Right renal pelvis (tissue), 4 donors: Measurements from ENCODE around the gene MEGF11. TPM values are rescaled to one million over a fixed set of nuclear protein-coding genes. Genes with fewer than 3 reads are reported as not detected.

ENCODE experiments used
- DNase-seq, 4 donors: peaks; one replicate each; pipeline ENCODE4 v3.0.0-alpha.2; 2013; ENCODE audit warnings: low read depth in 4 of 4, low spot score in 3 of 4, missing footprints in 1 of 4
- polyA plus RNA-seq, 4 donors: library from polyadenylated mRNA; unstranded; fragments of 120-200 nt; gene quantifications; one replicate each; pipeline ENCODE4 v1.2.1, GENCODE V29; 2013; ENCODE audit not compliant: insufficient read length in 4 of 4

Gene MEGF11
- polyA plus RNA-seq, 4 donors, result 2.2 to 3.8 (median 2.6) TPM

DNA sequence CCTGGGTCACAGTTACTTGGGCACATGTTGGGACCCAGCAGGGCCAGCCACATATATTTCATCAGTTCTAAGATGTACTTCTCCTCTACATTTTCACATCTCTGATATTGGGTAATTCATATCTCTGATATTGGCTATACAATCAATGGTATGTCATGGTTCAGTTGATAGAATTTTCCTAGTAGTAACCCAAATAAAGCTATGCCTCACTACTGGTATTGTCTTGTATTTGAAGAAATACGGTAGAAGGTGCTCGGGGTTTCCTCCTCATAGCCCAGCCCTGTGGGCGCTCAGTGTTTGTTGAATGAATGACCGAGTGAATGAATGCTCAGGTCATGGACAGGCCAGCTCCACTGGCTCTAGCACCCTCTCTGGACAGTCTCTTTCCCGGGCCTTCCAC is 290.2 kb downstream of the MEGF11 start:
- DNase-seq, result no peak

DNA sequence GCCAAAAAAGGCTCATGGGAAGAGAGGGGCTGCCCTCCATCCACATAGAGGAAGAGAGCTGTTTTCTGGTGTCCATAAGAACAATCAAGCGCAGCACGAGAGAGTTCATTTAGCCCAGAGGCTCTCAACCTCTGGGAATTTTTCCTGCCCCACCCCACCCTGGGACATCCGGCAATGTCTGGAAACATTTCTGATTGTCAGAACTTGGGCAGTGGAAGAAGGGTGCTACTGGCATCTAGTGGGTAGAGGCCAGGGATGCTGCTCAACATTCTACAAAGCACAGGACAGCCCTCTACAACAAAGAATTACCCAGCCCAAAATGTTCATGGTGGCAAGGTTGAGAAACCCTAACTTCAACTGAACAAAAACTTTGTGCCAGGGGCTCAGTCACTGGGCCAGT is 291.4 kb downstream of the MEGF11 start:
- no peak for DNase-seq

DNA sequence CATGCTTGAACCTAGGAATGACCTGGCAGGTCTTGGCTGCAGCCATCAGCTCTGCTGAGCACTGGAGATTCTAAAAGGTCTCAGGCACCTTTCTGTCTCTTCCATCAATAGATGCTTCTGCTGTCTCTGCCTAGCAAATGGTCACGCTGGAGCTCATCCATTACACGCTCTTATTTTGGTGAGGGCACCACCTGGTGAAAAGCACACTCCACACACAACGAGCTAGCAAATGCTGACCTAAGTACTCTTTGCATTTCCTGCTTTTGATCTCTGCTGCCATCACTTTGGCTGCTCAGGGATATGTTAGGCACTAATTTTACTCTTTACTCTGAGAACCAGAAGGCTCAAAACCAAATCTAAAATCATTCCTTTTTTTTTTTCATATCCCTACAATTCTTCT is 293.0 kb downstream of the MEGF11 start:
- no peak for DNase-seq

DNA sequence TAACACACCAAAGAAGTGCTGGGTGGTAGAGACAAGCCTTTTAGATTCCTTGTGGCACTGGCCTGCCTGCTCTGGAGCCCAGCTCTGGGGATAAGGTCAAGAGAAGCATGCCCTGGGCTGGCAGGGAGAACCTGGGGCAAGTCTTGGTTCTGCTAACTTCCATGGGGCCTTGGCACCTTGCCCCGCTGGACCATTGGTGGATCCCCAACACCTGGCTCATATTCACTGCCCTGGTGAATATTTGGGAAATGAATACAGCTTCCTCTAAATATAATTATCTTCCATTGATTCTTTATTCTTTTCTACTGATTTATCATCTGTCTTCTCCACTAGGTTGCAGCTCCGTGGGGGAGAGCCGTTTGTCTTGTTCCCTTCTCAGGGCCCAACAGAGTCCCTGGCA is 294.7 kb downstream of the MEGF11 start:
- DNase-seq, result no peak

DNA sequence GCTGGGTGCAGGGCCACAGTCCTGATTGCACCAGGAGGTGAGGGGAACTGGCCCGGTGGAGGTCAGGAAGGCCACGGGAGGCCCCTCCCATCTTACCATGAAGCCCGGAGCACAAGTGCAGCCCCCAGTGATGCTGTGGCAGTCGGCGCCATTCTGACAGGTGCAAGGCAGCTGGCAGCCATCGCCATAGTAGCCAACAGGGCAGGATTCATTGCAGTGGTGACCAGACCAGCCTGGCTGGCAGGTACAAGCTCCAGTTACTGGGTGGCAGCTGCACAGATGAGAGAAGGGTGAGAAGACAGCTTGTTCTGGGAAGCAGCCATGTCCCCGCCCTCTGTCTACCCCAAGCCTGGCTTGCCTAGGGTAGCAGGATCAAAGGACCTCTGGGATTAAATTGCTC is 296.1 kb downstream of the MEGF11 start:
- DNase-seq, result no peak

DNA sequence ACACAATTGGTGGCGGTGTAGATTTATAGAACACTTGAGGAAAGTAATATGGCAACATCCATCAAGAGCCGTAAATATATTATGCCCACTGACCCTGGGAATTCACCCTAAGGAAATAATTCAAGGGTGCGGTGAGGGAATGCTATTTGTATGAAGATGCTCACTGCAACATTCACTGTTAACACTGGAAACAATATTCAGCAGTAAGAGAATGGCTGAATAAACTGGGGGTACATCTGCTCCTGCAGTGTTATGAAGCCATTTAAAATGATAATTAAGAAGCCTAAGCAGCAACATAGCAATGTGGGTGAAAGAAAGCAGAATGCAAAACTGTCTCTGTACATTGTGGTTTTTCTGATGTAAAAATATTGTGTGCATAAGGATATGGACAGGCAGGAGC is 296.7 kb downstream of the MEGF11 start:
- DNase-seq, result no peak

DNA sequence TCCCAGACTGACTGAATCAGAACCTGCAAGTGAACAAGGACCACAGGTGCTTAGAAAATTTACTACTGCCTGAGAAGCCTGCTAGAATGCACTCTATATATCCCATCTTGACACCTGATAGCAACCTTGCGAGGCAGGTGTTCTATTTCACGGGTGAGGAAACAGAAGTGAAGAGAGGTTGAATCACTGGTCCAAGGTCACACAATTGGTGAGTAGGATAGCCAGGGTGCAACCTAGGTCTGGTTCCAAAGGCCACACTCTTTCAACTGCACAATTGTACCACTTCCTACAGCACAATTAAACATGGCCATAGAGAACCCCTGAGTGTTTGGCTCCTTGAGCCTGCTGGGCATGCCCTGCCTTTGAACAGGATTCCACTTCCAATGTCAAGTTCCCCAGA is 297.2 kb downstream of the MEGF11 start:
- DNase-seq, result no peak

DNA sequence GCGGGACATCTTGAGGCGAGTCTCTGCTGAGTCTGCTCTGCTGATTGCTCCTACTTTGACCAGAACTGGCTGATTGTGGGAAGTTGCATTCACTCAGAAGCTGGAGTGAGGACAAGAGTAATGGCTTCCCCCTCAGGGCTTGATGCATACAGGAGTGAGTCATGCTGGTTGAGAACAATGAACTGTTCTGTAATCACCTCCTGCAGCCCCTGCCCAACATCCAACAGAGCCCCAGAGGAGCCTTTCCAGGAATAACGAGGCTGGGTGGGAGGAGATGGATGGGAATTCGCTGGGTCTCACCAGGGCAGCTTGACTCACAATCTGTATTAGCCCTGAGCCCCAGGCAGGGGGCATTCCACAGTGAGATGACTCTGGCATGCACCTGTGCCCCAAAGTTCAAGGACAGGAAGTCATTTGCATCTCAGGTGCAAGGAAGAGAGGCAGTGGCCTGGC is 299.2 kb downstream of the MEGF11 start:
- DNase-seq, result no peak

DNA sequence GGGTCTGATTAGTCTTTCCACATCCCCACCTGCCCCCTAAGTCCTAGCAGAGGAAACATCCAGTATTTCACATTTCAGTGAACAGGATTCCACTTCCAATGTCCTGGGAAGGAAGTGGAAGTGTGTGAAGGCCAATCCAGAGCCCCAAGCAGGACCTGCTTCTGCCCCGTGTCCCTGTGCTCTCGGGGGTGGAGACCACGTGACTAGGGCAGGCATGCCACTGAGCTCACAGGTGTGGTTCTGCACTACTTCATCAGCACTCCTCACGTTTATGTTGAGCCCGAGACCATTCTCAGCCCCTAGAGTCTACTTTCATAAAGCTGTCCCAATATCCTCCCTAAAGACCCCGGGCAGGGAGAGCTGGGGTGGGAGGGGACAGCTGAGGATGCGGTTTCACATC is 299.9 kb downstream of the MEGF11 start:
- no peak for DNase-seq

DNA sequence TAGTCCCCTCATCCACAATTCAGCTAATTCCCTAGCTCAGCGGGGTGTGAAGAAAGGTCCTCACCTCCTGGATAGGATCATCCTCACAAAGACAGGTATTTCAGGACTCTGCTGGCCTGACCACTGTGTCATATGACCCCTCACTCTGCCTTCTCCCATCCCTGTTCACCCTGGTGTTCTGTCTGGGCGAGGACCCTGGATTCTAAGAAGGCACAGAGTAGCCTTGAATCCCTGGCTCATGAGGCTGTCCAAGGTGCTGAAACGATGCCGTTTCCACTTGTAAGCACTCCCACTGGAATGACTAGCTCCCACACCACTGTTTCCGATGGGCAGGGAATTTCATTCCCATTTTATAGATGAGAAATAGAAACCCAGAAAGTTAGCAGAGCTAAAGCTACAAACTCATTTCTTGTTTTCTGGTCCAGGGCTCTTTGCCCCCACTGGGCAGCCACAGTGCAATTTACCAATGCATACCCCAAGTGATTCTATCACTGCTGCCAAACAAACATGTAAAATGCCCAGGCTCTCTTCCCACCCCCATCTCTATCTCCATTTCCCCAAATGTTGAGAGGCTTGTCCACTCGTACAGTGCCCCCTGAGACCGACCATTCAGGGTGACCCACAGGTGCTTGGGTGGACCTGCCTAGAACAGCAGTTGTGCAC is 301.0 kb downstream of the MEGF11 start:
- peak; percentile 48 to 71 (median 54) for DNase-seq

DNA sequence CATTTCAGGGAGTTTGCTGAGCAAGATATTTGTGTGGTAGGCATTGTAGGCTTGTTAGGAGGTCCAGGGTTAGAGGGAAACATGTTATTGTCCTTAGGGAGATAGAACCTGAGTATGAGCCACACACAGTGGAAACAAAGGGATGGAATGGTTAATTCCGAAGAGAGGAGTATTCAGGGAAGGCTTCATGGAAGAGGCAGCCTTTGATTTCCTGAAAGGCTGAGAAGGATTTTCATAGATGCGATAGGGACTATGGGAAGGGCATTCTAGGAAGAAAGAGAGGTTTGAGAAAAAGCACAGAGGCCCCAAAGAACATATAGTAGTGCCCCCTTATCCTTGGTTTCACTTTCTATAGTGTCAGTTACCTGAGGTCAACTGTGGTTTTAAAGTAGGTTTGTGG is 302.5 kb downstream of the MEGF11 start:
- no peak for DNase-seq

DNA sequence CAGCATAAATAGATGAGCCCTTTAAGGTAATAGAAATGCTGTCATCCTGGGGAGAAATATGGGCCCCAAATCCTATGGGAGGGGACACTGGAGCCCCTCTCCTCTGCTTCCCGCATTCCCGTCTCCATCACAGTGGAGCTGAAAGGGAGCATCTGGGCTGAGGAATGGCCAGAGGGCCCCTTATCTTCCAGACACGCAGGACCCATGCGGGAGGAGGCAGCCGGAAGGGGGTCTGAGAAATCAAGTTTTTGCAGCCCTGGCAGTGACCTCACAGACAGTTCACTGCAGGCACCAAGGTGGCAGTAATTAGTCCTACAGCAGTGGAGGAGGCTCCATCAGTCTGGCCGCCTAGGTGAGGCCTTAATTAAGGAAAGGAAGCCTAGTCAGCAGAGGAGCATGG is 304.1 kb downstream of the MEGF11 start:
- DNase-seq, result no peak

DNA sequence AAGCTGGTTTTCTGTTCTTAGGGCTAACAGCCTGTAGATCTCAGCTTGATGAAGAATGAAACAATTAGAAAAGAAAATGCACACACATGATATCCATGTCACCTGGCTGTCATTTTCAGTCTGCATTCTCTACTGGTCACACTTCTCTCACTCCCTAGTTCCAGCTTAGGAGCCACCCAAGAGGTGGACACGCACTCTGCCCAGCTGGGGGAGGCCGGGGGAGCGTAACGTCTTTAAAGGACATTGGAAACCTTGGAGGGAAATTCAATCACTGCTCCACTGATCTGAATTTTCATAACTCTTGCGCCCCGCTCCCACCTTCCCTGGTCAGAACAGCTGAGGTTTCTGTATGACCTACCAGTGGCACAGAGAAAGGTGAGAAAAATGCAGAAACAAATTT is 304.5 kb downstream of the MEGF11 start:
- no peak for DNase-seq

DNA sequence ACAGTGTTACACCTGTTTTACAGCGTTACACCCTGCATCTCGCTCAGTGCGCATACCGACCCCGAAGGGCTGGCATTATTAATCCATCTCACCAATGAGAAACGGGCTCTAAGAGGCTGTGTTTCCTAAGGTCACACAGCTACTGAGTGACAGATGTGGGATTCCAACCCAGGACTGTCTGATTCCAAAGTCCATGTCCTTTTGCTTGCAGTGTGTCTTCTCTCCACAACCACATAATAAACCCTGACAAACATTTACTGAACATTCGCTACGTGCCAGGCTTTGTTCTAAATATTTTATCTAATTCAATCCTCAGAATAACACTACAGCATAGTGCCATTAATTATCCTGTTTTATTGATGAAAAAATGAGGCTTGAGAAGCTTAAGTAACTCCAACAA is 305.2 kb downstream of the MEGF11 start:
- DNase-seq, result no peak

DNA sequence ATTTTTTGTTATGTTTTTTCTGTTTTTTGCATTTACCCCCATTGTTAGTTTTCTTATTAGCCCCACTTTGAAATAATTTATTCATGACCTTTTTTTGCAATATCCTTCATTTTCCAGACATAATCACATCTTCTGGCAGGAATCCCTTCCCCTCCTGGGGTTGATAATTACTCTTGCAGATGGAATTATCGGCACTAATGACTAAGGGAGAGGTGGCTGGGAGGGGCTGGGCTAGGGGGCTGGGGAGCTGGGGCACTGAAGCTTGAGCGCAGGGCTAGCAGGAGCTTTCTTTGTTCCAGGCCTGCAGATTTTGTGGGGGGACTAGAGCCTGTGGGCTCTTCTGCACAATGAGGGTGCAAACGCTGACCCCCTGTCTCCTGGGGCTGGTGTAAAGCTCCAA is 306.5 kb downstream of the MEGF11 start:
- DNase-seq, result no peak

DNA sequence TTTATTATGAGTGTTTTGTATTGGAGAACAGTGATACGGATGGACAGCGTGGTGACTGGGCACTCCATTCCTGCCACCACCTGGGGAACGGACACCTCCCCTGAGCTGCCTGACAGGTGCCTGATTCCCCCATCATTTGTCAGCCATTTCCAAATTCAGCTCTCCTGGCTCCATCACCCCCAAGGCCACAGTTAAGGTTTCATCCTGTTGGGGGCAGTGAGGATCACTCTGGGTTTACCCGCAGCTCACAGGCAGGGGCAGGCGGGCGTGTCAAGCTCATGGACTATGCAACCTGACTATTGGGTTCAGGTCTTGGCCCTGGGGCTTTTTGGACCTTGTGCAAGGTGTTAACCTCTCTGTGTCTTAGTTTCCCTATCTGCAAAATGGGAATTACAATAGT is 307.9 kb downstream of the MEGF11 start:
- DNase-seq, result no peak

DNA sequence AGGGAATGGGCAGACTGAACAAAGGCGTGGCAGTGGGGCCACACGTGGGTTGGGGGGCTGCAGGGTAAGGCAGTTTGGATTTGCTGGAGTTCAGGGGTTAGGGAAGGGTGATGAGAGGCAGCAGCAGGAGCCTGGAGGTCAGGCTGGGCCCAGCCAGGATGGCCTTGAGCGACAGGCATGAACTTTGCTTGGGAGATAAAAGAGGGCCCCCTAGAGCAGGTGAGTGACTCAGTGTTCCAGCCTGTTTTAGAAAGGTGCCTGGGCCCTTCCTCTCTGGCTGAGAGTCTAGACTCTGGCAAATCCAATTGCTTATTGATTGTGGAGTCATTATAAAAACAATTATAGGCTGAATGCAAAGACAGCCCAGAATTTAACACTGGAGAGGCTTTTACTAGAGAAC is 309.1 kb downstream of the MEGF11 start:
- no peak for DNase-seq

DNA sequence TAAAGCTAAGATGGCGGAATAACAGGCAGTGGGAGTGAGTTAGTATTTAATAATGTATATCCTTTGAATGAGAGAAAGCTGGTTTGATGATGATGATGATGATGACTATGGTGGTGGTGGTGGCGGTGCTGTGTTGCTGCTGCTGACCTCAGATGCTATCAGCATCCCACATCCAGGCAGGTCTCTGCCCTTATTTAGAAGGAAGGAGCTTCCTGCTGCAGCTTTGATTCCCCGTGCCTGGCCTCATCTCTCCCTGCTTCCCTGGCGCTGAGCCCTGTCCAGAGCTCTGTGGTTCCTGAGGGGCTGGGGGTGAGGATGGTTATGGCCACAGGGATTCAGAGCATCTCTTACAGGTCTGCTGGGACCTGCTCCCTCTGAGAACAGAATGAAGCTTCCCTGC is 311.1 kb downstream of the MEGF11 start:
- no peak for DNase-seq

DNA sequence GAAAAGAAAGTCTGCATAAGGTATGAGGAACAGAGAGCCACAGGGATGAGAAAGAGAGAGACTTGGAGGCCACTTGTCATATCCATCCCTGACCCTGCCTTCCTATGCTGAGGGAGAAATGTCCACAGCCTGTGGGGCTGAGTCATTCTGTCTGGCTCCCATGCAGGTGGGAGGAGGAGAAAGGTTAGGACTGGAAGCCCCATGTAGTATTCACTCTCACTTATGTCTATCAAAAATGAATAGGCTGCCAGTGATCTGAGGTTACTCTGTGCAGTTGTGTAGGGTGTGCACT is 313.0 kb downstream of the MEGF11 start:
- DNase-seq, result no peak

DNA sequence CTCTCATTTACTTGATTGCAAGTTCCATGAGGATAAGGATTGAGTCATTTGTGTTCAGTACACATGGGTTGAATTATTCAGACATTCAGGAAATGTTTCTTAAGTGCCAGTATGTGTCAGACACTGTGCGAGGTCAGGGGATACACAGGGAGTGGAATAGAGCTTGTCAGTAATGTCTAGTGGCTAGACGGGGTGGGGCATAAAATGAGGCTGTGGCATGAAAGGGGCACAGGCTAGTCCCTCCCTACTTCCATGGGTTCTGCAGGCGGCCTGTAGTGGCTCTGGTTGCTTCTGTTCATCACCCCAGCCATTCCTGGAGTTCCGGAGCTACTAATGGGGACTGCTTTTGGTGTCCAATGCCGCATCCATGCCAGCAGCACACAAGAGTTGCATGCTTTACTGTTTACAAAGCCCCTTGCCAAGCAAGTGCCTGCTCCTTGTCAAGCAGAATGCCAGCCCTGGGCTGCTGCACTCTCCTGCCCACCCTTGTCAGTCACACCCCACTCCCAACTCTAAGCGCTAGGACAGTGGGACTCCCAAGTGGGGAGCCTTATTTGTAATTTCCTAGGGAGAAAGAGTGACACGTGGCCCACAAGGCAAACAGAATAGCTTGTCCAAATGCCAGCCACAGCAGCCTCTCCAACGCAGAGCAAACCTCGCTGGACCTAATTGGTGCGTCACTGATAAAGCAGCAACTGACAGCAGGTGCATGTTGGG is 313.5 kb downstream of the MEGF11 start:
- no peak for DNase-seq

DNA sequence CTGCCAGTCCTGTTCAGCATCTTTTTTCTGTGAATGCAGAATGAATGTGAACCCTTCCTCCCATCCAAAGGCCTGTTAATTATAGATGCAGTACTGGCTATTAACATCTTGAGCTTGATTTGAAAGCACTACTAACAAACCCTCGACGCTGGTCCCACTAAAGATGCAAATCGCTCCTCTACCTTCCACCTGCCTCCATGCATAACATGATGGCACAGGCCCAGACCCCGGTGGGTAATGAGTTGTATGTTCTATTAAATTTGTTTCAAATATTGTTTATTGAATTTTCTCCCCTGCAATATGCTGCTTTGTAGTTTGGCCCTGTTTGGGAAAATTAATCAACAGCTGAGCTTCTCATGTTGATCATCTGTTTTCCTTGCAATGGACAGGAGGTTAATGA is 314.9 kb downstream of the MEGF11 start:
- DNase-seq, result no peak

DNA sequence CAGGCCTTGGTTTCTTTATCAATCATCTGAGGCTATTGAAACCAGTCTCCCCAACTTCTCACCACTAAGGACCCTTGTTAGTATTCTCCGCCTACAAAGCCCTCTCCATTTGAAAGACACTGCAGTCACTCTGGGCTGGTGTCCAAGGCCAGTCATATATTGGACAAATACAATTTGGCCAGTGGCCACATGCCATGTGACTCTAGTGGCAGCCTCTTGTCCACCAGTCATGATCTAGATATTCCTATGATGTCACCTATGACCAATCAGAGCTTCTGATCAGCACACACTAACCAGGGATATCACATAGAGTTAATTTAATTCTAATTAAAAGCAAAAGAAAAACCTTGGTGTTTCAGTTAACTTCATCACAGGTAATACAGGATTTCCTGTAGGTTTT is 316.1 kb downstream of the MEGF11 start:
- DNase-seq, result no peak

DNA sequence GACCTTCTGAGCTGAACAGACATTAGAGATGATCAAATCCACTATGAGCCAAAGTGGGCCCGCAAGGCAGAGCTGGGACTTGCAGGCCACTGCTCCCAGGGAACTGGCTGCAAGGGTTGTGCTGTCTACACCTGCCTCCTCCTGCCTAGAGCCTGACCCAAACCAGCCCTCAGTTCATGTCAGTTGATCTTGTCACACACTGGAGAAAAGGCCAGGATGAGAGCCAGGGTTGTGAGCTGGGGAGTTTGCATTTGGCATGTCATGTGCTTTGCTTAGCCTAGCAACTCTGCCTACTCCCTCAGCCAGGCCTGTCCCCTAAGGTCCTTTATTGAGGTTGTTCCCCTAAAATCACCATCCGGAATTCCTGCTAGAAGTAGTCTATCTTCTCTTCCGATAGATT is 316.5 kb downstream of the MEGF11 start:
- DNase-seq, result no peak
